HG02610 (cell line): ENCODE results near the gene KIRREL1.

Source experiments
- ATAC-seq: cut with Tn5 transposase; IDR thresholded peaks from one replicate; pipeline ENCODE4 v1.9.1; 2021; ENCODE audit warnings: mild to moderate bottlenecking, moderate library complexity; ENCODE audit not compliant: unreplicated experiment

Gene KIRREL1

DNA sequence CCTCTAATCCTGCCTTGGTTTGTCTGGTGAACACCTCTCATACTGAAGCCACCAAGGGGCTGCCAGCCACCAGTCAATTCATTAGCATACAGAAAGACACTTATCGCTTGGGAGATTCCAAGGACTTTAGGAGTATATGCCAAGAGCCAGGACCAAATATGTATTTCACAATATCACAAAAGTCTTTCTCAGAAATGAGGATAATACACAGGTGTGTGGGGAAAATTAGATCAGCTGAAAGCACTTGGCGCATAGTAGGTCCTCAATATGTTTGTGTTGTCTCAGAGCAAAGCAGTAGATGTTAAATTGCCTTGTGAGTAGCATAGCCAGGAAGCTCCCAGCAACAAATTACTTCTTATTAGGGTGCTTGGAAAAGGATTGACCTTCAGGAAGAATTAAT is 34.1 kb downstream of the KIRREL1 start:
- ATAC-seq, result no peak

DNA sequence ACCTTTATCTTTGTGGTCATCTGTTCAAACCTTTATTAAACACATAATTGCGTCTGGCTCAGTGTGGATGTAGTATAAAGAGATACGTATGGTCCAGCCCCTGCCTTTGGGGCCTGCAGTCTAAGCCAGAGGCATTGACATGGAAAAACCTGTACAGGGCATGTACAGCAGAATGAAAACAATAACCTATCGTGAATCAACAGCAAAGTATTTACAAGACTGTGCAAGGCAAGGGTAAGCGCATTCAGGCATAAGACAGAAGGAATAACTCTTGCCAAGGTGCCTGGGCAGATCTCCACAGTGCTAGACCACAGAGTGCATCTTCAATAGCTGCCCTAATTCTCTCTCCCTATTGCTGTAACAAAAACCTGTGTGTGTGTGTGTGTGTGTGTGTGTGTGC is 35.5 kb downstream of the KIRREL1 start:
- ATAC-seq, result no peak

DNA sequence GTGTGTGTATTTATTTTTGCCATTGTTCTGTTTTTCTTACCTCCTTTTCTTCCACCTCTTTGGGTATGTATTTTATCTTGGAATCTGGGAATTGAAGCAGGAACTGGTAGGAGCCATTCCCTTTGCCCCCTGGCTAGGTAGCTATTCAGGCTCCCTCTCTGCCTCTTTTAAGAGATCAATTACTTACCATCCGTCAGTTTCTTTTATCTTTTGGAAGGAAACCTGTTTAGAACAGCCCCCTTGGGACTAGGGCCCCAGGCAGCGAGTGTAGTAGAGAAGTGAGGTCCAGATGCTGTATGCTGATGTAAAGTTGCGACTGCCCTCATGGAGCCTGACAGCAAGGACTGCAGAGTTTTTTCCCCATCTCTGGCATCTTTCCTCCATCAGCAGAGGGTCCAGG is 41.6 kb downstream of the KIRREL1 start:
- no peak for ATAC-seq

DNA sequence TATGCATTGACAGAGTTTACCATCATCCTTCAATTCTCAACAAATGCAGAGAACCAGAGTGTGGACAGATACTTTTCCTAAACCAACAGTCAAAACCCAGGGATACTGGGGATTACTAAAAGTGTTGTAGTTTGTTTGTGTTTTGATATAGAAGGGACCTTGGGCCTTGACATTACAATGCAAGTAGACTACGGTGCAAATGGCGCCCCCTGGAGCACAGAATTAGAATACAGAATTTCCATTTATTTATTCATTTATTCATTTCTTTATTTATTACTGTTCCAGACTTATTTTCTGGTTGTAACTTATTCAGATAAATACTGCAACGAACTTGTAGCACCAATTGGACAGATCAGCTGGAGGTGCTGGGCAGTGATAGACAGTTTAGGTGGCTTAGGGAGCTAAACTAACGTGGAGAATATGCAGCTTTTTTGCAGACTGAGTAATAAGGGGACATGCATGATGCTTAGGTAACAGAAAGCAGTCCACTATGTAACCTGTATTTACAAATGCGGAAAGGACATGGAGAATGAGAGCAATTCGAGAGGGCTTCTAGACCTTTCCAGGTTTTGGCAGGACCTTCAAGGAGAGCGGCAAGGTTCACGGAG is 42.6 kb downstream of the KIRREL1 start:
- no peak for ATAC-seq

DNA sequence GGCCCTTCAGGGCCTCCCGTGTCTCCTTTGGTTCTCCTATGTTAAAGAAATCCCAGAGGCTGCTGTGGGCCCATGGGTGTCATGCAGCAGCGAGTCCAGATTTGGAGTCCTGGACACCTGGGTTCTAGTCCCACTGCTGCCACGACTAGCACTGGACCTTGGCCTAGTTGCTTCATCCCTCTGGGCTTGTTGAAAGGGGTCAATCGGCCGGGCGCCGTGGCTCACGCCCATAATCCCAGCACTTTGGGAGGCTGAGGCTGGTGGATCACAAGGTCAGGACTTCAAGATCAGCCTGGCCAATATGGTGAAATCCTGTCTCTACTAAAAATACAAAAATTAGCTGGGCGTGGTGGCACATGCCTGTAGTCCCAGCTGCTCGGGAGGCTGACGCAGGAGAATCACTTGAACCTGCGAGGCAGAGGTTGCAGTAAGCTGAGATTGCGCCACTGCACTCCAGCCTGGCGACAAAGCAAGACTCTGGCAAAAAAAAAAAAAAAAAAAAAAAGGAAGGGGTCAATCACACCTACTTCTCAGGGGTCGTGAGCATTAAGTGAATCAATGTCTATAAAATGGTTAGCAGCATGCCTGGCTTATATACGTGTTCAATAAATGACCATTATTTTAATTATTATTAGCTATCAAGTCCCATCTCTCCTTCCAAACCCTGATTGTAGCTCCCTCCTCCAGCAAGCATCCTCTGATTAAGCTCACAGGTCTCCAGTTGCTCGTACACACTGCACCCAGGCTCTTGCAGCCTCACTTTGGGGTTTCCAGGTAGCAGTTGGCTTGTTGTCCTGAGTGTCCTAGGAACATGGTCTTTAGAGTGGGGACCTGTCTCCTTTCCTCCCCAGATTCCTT is 43.8 kb downstream of the KIRREL1 start:
- no peak for ATAC-seq

DNA sequence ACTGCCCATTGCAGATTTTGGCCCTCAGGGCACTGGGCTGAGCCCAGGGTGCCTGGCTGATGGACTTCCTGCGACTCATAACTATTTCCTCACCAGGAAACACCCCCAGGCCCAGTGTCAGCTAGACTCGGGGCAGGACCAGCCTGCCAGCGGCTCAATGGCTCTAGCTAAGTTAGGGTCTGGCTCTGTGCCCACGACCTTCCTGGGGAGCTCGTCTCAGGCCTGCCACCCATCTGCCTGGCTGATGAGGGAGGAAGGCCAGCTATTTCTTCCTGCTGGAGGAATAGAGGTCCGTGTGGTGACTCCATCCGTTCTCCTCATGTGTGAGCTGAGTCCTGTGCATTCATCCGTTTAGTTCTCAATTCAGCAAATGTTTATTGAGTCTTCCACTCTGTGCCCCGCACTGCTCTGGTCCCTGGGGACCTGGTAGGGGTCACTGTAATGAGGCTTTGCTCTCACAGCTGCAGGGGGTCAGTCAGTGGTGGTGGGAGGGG is 44.5 kb downstream of the KIRREL1 start:
- ATAC-seq, result no peak

DNA sequence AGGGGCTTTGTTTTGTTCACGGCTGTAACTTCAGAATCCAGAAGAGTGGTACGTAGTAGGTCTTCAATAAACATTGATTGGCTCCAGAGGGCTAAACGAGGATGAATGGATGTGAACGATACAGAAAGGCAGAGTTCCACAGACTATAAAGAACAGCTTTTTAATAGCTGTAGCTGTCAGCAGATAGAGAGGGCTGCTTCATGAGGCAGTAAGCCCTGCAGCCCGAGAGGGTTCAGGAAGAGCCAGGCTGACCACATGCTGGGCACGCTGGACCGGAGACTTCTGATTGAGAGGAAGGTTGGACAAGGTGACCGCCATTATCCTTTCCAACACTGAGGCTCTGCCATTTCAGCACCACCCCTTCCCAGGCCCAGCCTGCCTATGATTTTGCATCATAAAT is 45.3 kb downstream of the KIRREL1 start:
- ATAC-seq, result no peak

DNA sequence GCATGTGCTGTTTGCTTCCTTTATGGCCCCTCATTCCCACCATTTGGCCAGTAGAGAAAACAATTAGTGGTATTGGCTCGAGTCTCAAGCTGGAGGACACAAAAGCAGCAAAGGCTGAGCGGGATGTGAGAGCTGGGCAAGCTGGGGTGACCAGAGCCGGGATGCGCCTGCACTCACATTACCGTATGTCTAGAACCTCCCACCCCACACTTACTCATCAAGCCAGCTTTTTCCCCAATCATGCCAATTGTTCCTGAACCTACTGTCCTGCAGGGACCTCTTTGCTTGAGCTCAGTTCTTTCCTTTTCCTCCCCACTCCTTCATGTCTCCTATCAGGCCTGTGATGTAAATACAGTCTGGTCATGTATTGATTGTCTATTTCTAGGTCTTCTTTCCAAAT is 45.9 kb downstream of the KIRREL1 start:
- ATAC-seq, result no peak

DNA sequence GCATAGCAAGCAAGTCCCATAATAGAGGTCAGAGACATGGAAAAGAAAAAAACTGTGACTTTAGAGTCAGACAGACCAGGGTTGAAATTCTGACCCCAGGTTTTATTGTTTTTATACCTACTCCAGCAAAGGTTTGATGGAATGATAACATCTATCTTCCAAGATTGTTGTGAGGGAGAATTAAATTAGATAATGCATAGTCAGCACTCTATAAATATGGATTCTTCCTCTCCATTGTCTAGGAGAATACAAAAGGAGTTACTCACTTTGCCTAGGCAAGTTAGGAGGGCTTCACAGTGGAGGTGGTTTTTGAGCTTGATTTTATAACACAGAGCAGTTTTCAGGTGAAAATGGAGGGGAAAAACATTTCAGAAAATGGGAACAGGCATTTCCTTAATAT is 46.9 kb downstream of the KIRREL1 start:
- no peak for ATAC-seq

DNA sequence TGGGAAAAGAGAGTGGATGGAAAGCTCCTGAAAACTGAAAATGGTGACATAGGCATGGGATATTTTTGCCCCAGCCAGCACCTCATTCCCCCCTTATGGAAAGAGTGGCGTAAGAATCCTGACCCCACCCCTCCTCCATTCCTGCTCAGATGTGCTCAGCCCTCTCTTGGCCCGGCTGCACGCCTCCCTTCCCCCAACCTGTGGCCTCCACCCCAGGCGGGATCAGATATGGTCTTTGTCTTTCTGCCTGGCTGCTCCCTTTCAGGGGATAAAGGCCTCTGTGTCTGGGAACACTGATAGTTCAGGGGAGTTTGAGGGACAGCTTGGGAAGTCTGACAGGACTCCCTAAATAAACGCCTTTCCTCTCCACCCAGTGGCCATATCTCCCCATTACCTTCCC is 49.8 kb downstream of the KIRREL1 start:
- ATAC-seq, result no peak

DNA sequence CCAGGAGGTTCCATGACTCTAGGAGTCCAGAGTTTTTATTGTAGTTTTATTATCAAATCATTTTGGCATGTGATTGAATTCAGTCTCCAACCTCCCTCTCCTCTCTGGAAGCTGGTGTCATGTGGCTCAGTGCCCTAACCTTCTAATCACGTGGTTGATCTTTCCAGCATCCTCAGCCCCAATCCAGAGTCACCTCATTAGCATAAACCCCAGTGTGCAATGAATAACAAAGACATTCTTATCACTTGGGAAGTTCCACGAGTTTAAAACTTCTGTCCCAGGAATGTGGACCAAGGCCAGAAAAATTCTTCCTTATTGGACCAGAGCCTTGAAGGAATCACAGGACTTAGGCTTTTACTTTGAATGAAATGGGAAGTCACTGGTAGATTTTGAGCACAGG is 52.2 kb downstream of the KIRREL1 start:
- ATAC-seq, result no peak

DNA sequence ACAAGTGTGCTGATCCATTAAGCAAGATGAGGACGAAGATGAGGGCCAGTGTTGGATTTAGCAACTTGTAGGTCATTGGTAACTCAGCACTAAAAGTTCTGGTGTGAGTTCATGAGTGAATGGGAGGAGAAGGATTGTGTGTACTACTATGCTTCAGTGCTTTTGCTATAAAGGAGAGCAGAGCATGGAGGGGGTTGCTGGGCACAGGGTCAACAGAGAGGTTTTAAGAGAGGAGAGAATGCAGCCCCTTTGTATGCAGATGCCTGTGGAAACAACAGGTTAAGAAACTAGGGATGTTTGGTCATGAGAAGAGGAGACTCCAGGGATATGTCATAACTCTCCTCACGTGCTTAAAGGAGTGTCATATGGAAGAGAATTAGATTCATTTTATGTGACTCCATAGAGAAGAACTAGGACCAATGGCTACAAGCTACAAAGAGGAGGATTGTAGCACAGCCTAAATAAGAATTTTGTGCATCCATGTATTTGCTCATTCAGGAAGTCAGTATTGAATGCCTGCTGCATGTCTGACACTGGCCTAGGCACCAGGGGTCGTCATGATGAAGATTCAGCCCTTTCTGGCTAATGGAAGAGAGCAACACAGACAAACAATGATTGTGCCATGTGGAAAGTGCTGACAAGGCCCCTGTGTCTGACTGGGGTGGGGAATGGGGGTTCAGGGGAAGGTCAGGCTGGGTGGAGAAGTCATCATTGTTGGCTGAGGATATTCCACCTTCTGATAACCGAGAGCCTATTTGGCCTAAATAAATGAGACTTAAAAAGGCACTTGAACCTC is 53.5 kb downstream of the KIRREL1 start:
- no peak for ATAC-seq

DNA sequence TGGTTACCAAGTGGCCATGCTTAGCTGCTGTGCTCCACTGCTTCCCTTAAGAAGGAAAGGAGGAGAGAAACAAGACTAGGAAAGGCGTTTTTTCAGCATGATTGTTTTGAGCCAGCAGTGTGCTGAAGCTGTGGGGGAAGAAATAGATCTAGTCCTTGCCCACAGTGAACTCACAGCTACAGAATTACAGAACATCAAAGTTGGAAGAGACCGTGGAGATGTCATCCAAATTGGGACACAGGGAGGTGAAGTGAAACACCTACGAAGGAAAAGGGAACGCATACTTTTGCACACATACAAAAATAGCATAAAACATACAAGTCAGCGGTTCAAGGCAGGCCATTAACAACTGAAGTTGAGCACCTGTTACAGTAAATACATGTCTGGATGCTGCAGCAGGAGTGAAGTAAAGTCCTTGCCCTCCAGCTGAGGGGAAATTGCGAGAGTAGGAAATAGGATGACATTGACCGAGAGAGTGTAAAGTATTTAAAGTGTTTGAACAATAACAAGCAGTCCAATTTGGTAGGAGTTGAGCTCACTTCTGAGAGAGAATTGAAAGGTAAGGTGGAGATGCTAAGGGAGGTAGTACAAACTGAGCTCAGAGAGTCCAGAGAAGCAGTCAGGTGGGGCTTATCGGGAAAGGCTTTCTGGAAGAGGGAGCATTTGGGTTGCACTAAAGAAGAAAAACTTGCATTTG is 55.1 kb downstream of the KIRREL1 start:
- no peak for ATAC-seq

DNA sequence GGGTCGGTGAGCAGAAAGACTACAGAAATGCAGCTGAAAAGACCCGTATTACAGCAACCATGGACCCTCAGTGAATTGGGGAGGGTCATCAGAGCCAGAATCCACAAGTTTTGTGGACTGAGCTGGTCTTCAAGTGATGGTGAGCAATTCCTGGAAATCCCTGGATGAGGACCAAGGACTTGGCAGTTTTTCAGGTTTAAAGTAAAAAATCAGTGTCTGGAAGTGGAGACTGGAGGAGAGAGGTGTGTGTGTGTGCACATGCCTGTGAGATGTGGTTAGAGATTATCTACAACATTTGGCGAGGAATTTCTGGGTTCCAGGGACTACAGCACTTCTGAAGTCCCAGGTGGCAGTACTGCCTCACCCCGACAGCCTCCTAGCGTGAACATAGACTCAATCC is 56.4 kb downstream of the KIRREL1 start:
- no peak for ATAC-seq

DNA sequence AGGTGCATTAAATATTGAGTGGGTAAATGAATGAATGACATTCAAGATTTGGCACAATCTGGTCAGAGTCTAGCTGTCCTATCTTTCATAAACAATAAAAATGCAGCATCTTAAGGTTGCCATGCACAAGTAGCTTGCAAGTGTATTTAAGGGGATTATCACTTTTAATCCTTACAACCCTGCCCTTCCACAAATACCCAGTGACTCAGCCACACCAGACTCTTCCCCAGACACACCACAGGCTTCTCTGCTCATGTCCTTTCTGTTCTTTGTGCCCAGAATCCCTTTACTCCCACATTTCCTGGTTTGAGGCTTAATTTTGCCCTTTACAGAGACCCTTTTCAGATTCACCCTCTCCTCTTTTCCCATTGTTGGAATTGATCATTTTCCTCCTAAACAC is 59.8 kb downstream of the KIRREL1 start:
- no peak for ATAC-seq

DNA sequence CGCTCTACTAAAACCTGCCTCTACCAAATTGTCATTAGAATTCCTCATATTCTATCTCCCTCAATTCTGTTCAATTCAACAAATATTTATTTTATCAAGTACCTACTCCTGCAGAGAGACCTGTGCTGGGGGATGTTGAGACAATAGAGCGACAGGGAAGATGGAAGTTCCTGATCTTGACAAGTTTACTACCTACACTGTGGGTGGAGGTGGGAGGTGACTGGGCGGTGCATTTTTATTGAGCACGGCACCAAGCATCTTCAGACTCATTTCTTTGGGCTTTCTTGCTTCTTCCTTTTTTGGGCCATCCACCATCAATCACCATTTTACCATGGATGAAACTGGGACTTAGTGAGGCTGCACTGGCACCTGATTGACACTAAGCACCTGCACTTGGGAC is 61.3 kb downstream of the KIRREL1 start:
- no peak for ATAC-seq

DNA sequence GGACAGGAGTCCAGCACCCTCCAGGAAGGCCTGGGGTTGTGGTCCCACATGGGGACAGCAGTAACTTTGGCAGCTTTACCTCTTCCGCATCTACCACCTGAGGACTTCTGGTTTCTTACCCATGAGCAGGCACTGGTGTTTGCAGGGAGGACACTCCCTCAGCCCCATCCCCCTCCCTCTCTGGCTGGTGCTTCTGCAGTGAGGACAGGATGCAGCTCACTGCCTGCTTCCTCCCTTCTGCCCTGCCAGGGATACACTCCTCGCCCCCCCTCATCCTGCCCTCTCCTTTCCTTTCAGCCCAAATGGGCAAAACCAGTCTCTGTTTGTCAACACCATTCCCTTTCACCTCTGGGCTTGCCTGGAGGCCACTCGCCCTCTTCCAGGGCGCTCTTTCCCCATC is 62.4 kb downstream of the KIRREL1 start:
- ATAC-seq, result no peak

DNA sequence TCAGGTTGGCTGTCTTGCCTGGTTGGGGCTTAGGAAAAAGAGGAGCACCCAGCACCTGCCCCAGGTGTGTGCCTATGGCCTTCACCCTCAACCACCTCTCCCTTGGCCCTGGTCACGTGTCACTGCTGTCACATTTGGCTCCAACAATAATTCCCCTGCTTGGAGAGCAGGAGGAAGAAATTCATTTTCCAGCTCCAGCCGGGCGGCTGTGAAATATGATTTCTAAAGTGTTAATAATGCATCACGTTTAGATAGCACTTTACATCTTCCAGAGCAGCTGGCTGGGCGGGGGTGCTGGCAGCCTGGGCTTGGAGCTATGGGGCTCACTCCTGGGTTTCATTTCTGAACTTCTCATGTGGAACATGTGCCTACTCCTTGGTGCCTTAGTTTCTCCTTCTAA is 63.1 kb downstream of the KIRREL1 start:
- ATAC-seq, result no peak

DNA sequence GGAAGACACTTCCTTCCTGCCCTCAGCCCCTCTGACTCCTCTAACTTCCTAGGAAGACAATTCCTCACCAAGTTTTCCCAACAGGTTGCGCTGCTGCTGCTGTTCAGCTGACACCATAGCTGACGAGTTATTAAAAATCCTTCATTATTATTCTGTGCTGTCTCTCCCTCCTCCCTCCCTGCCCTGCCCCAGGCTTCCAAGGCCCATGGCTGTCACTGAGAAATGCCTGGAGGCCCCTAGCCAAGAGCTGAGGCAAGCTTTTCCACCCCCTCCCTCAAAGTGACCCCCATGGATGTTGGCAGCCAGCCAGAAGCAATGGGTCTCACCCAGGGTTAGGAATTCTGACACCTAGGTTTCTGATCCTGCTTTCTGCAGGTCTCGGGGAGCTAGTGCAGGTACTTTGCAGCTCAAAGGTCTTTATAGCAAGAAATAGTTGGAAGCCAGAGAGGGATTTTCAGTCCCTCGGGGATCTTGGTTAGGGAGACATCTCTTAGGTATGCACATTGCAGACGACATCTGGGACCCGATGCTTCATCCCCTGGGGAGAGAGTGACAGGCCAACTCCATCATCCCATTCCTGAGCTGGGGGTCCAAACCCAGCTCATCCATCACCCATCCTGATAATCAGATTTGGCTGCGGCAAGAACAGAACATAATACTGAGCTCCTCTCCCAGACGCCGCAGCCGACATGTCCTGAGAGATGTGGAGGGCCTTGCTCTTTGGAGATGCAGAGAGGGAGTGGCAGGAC is 65.0 kb downstream of the KIRREL1 start:
- ATAC-seq, result no peak

DNA sequence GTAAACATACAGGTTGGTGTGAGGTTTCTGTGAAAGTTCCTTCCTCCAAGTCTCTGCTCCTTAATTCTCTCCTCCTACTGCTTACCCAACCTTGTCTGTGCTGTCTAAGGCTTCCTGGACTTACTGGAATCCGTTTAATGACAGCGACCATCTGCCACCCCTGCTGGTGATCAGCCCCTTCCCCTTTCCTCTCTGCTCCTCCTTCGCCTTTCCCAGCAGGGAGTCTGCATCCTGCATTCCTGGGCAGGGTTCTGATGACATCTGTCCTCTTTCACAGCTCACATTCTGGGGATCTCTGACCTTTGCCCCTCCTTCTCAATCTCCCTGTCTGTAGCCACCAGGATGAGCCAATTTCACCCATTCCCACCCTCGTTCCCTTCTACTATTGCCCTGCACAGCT is 66.5 kb downstream of the KIRREL1 start:
- ATAC-seq, result no peak
